NCI-H524 (cell line): Measurements from ENCODE around the gene SLC37A2.
A peak's percentile ranks its signal among the peaks of the same experiment; 100 is the strongest.

ENCODE experiments used
- DNase-seq, 2 experiments: peaks; one replicate each; lab custom pipeline; 2025; lab: John Stamatoyannopoulos, UW

Gene SLC37A2

GRCh38 chr11:125111001-125111342 is 47.9 kb downstream of the SLC37A2 start:
- peak; percentile 35 to 58 for DNase-seq

DNA sequence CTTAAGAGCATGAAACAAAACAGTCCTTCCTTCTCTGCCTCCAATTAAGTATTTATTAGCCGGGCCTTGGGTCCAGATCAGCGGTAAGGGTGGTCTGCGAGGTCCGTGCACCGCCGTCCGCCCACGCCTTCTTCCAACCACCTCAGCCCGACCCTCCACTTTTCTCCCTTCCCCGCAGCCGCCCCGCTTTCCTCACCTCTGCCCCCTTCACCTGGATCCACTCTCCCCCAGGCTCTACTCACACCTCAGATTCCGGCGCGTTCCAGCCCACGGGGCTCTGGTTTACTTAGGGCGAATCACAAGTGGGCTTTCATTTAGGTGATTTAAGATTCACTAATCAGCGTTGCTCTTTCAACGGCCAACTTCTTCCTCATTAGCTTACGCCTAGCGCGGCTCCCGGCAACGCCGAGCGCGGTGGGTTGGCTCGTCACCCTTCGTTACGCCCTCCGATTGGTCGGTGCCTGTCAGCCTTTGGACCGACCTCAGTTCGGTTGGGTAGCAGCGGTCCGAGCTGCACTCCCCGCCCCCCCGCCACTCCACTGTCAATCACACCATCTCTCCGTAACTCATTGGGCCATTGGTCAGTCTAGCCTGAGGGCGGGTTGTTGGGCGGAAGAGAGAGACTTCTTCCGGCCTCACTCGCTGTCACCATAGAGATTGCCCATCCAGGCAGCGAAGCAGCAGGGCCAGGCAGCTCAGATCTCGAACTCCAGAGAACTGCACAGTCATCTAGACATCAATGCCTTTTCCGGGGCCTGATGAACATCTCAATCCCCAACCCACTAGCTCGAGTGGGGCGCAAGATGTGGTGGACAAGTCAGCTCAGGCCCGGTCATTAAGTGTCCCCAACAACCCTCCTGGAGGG is 48.5 kb downstream of the SLC37A2 start, which contains the start of gene TMEM218:
TSS of gene TMEM218 (minus strand) at position 284 of the 865 bp plus-strand sequence. CDS start 9,385 bp downstream, outside the sequence.
- peak; percentile 93 to 98 for DNase-seq

- DNase-seq, result no peak
Measured at GRCh38 chr11:125112208-125112604, 49.1 kb downstream of the SLC37A2 start.

DNA sequence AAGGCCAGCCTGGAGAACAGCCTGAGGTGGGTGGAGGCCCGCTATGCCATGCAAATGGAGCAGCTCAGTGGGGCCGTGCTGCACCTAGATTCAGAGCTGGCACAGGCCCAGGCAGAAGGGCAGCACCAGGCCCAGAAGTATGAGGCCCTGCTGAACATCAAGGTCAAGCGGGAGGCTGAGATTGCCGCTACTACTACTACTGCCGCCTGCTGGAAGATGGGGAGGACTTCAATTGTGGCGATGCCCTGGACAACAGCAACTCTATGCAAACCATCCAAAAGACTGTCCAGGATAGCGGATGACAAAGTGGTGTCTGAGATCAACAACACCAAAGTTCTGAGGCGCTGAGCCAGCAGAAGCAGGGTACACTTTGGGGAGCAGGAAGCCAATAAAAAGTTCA is 51.4 kb downstream of the SLC37A2 start:
- DNase-seq, result no peak

DNA sequence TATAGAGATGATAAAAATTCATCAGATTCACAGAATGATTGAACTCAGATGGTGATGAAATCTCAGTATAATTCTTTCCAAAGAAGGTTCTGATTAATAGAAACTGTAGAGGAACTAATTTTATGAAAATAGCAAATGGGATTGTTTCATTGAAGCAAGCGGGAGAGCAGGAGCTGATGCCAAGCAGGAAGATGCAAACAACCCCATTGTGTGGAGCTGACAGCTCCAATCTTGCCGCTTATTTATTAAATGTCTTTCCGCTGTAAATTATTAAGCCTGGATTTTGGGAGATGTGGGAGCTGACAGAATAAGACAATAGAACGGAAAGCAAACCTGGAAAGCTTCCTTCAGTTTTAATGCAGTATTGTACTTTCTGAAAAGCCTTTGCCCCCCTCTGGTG is 54.3 kb downstream of the SLC37A2 start:
- DNase-seq, result no peak

DNA sequence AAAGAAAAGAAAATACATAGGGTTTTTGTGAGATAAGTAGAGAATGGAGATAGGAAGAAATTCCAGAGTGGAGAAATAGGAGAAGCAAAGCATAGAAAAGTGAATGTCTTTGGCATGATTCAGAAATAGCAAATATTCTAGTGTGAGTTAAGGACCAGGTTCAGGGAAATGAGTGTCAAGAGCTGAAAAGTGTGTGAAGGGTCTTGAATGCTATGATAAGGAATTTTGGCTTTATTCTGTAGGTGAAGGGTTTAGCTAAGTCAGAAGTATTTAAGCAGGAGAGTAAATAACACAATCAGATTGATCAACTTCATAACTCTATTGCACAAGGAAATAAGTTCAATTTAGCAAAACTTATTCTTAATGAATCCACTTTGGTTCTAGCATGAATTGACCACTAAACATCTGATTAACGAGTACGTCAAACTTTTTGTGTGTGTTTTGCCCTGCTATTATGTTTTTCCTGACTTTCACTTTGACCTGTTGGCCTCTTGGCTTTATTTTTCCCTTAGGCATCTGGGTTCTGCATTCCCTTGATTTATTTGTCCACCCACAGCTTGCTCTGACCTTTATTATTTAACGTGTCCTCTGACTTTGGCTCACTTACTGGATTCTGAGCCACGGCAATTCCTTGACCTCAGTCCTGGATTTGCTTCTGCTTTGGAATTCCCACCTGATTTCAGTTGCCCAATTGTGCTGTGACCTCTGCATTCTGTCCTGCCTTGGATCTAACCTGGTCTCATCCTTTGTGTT is 60.3 kb downstream of the SLC37A2 start:
- DNase-seq, result no peak

GRCh38 chr11:125123947-125124617 is 61.0 kb downstream of the SLC37A2 start:
- DNase-seq, result peak; percentile 40 to 73

GRCh38 chr11:125124618-125124992 is 61.5 kb downstream of the SLC37A2 start:
- no peak for DNase-seq

DNA sequence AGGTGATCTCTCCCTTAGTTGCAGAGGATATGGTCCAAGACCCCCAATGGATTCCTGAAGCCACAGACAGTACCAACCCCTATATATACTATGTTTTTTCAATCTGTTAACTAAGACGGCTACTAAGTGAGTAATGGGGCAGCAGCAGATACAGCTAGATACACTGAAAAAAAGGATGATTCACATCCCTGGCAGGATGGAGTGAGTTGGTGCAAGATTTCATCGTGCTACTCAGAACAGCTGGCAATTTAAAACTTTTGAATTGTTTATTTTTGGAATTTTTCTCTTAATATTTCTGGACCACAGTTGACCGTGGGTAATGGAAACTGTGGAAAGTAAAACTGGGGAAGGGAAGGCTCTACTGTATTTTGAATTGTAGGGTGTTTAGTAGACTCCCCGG is 65.3 kb downstream of the SLC37A2 start:
- no peak for DNase-seq

GRCh38 chr11:125129316-125129993 is 66.3 kb downstream of the SLC37A2 start:
- DNase-seq, result no peak

GRCh38 chr11:125132071-125132470 is 69.0 kb downstream of the SLC37A2 start:
- DNase-seq, result no peak

GRCh38 chr11:125132596-125132995 is 69.5 kb downstream of the SLC37A2 start:
- no peak for DNase-seq

DNA sequence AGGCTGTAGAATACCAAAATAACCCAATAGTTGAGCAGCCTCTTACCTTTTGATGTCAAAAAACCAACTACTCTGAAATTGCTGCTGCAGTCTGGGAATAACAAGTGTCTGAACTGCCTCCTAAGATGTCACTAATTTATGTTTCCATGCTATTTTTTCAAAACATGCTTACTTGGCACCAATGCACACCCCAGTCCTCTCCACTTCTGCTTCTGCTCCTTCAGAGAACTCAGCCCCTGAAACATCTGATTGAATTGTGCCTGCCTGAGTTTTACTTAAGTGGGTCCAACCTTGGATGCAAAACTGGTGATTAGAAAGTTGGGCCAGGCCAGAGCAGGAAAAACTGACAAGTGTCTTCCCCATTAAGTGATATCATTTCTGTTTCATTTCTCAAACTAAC is 72.9 kb downstream of the SLC37A2 start:
- DNase-seq, result no peak

GRCh38 chr11:125138966-125139365 is 75.9 kb downstream of the SLC37A2 start:
- no peak for DNase-seq

DNA sequence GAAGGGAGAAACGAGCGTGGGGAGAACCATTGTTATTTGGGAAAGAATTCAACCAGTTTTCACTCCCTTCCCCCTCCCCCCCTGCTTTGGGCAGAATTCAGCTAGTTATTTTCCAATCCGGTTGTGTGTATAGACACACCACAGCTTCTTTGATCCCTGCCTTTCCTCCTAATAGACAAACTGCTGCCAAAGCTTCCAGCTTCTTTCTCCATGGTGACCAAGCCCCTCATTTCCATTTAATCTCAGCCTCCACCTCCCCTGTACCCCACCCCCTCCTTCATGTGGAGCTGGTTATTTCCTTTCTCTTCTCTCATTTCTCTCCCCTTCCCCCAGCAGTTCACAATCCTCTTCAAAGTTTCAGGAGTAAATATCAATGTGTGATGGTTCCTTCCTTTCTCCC is 76.7 kb downstream of the SLC37A2 start:
- DNase-seq, result no peak
